SK-N-SH treated with all-trans-retinoic acid at 6 μM for 48 hours (cell line): Measurements from ENCODE around the gene ADAP2.

Experiments
- CSDC2 ChIP-seq: fragments of 250-450 bp; sonication (Bioruptor Pico); IDR thresholded peaks from 2 replicates; pipeline ENCODE4 v1.5.0; 2020; ENCODE audit warnings: mild to moderate bottlenecking, moderate library complexity
- CSRNP3 ChIP-seq: fragments of 250-450 bp; sonication (Bioruptor Pico); IDR thresholded peaks from 2 replicates; pipeline ENCODE4 v1.5.1; 2021; ENCODE audit warnings: mild to moderate bottlenecking, moderate library complexity
- PATZ1 ChIP-seq: fragments of 250-450 bp; sonication (Bioruptor Pico); IDR thresholded peaks from 2 replicates; pipeline ENCODE4 v1.8.0; 2020; ENCODE audit warnings: mild to moderate bottlenecking, moderate library complexity, borderline replicate concordance
- RARB ChIP-seq: fragments of 250-450 bp; sonication (Bioruptor Pico); IDR thresholded peaks from 2 replicates; pipeline ENCODE4 v1.8.0; 2021; ENCODE audit warnings: mild to moderate bottlenecking, moderate library complexity
- TOX ChIP-seq: fragments of 250-450 bp; sonication (Bioruptor Pico); IDR thresholded peaks from 2 replicates; pipeline ENCODE4 v1.8.0; 2021; ENCODE audit warnings: mild to moderate bottlenecking, moderate library complexity, borderline replicate concordance
- ZNF70 ChIP-seq: fragments of 450-650 bp; formaldehyde crosslinking; IDR thresholded peaks from 2 replicates; pipeline ENCODE4 v1.5.0; 2020; ENCODE audit warnings: mild to moderate bottlenecking, moderate library complexity
- ZNF8 ChIP-seq: fragments of 450-650 bp; formaldehyde crosslinking; IDR thresholded peaks from 2 replicates; pipeline ENCODE4 v1.5.0; 2020; ENCODE audit warnings: mild to moderate bottlenecking, moderate library complexity

GRCh38 chr17:30964876-30965275 lies 43.1 kb downstream of the ADAP2 start:
- TF ChIP-seq RARB (CRISPR knock-in tag) (no peak), ZNF70 (CRISPR knock-in tag) (no peak), PATZ1 (no peak), CSDC2 (CRISPR knock-in tag) (no peak), CSRNP3 (CRISPR knock-in tag) (no peak), TOX (CRISPR knock-in tag) (no peak), ZNF8 (CRISPR knock-in tag) (no peak)
